C4-2B (cell line): Measurements from ENCODE around the gene HS6ST1.

Source experiments
- H3K27ac ChIP-seq: fragments of 450-650 bp; 2 replicates; pipeline ENCODE4 v1.5.1; 2017
- CTCF ChIP-seq: fragments of 450-650 bp; conservative IDR thresholded peaks from 2 replicates; pipeline ENCODE4 v1.5.1; 2017; ENCODE audit warnings: mild to moderate bottlenecking
- ZFX ChIP-seq: fragments of 450-650 bp; IDR thresholded peaks from 2 replicates; pipeline ENCODE4 v1.6.1; 2017

HS6ST1 gene

GRCh38 chr2:128347701-128348539, 29.3 kb upstream of the HS6ST1 start:
- TF ChIP-seq ZFX (no peak), CTCF (no peak)
- H3K27ac ChIP-seq = no peak overlapping the region

GRCh38 chr2:128347171-128347558, 28.5 kb upstream of the HS6ST1 start:
- TF ChIP-seq CTCF (no peak), ZFX (no peak)

DNA sequence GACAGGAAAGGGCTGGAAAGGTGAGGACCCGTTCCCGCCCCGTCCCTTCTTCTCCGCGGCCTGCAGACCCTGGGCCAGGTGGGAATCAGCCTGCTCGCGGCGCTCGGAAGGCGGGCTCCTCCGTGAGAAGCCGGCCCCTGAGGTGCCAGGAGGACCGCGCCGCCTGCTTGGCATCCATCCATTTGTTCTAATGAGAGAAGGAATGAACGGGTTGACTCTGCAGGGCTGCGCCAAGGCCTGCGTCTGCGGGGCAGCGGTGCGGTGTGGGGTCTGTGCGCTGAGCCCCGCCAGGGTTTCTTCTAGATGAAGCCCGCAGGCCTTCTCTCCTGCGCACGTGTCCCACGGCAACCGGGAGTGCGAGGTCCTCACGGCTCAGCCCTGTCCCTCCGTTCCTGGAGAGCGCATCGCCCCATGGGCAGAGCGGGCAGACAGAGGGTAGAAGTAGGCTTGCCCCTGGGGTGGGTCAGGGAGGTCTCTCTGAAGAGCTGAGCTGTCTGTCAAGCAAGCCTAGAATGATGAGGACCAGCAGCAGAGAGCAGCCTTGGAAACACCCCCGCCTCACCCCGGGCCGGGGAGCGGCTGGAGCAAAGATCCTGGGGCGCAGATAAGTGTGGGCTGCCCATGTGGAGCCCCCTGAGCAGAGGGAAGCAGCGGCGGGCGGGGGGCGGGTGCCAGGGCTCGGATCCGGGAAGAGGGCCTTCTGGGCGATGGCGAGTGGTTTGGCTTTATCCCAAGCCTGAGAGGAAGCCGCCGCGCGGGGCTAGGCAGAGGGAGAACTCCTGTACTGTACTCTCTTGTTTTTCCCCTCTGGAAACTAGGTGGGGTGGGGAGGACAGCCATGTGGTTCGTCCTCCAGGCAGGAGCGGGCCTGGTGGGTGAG, 27.9 kb upstream of the HS6ST1 start:
- H3K27ac ChIP-seq = no peak overlapping the region
- TF ChIP-seq CTCF (no peak), ZFX (no peak)

More at GRCh38 chr2:128347171-128347558, 28.5 kb upstream of the HS6ST1 start:
- no peak overlapping the region for H3K27ac ChIP-seq

DNA sequence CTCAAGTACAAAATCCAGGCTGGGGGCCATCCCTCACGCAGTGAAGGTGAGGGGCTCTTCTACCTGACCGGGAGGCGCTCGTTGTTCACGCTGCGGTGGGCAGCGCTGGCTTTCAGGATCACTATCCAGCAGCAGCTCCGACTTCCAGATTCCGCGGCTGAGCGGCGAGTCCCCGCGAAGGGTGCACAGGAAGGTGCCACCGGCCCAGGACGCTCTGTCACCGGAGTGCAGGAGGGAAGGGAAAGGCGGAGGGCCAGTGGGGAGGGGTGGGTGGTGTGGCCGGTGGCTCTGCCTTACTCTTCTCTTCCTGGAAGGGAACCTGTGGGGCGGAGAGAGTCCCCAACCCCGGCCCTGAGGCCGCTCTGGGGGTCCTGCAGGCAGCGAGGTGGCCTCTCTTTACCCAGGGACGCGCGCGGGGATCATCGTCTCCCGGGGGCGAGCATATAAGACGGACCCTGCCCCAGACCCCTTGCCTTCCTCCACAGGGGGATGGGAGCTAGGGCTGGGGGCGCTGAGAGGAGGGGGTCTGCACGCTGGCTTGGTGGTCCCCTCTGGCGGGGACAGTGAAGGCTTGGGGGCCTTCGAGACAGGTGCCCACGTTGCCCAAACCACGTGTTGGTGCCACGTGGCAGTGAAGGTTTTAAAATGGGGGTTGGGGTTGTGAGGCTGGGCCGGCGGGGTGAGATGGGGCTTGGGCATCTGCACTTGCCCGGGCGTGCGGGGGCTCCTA, 26.9 kb upstream of the HS6ST1 start:
- TF ChIP-seq CTCF (no peak), ZFX (no peak)
- H3K27ac ChIP-seq = no peak overlapping the region

GRCh38 chr2:128344101-128344500, 25.4 kb upstream of the HS6ST1 start:
- no peak for TF ChIP-seq ZFX
- no peak for TF ChIP-seq CTCF
- H3K27ac ChIP-seq = no peak overlapping the region

DNA sequence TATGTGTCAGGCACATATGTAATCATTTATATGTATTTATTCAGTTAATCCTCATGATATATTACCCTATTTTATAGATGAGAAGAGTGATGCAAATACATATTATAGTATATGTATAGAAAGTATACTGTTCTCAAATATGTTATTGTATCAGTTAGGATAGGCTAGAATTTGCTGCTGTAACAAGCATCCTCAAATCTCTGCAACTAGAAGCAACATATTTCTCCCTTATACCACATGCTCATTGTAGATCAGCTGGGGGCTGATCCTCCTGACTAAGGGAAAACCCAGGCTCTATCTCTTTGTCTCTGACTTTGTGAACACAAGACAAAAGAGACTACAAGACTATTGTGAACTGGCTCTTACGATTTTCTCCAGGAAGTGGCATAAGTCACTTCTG, 24.8 kb upstream of the HS6ST1 start:
- H3K27ac ChIP-seq = no peak overlapping the region
- TF ChIP-seq ZFX = no peak
- TF ChIP-seq CTCF = no peak
